Germinal center (tissue), 1 donor: ENCODE results near the gene GAREM1.

Experiments used
- DNase-seq: peaks from one replicate; pipeline ENCODE4 v3.0.0; 2012; ENCODE audit warnings: mixed read lengths, low spot score

The GAREM1 gene

GRCh38 chr18:32290810-32291209 is 179.9 kb downstream of the GAREM1 start:
- DNase-seq: no peak

GRCh38 chr18:32289483-32290075 is 181.1 kb downstream of the GAREM1 start:
- DNase-seq: peak; percentile 30

GRCh38 chr18:32287873-32288272 is 182.8 kb downstream of the GAREM1 start:
- no peak for DNase-seq

GRCh38 chr18:32287249-32287648 is 183.4 kb downstream of the GAREM1 start:
- no peak for DNase-seq

GRCh38 chr18:32286749-32287148 is 183.9 kb downstream of the GAREM1 start:
- no peak for DNase-seq

- DNase-seq: no peak
These were observed 186.4 kb downstream of the GAREM1 start for GRCh38 chr18:32284284-32284683.

GRCh38 chr18:32280911-32281310 is 189.8 kb downstream of the GAREM1 start:
- no peak for DNase-seq

- no peak for DNase-seq
These were observed 190.4 kb downstream of the GAREM1 start for GRCh38 chr18:32280188-32280783.

- no peak for DNase-seq
These were observed 192.4 kb downstream of the GAREM1 start for GRCh38 chr18:32278177-32278799.

- no peak for DNase-seq
These were observed 193.1 kb downstream of the GAREM1 start for GRCh38 chr18:32277549-32277948.

- no peak for DNase-seq
These were observed 193.8 kb downstream of the GAREM1 start for GRCh38 chr18:32276906-32277305.

- no peak for DNase-seq
These were observed 194.4 kb downstream of the GAREM1 start for GRCh38 chr18:32276256-32276655.

GRCh38 chr18:32275221-32275620 is 195.5 kb downstream of the GAREM1 start:
- DNase-seq: no peak

GRCh38 chr18:32274307-32274706 is 196.4 kb downstream of the GAREM1 start:
- no peak for DNase-seq

- DNase-seq: peak; percentile 33
These were observed 198.9 kb downstream of the GAREM1 start for GRCh38 chr18:32271672-32272208.

GRCh38 chr18:32270341-32270740 is 200.3 kb downstream of the GAREM1 start:
- no peak for DNase-seq

- DNase-seq: no peak
These were observed 203.2 kb downstream of the GAREM1 start for GRCh38 chr18:32267463-32267862.

- no peak for DNase-seq
These were observed 206.3 kb downstream of the GAREM1 start for GRCh38 chr18:32264401-32264800.

GRCh38 chr18:32262092-32262491 is 208.6 kb downstream of the GAREM1 start:
- DNase-seq: no peak

- DNase-seq: no peak
These were observed 209.7 kb downstream of the GAREM1 start for GRCh38 chr18:32261003-32261402.

GRCh38 chr18:32259553-32259952 is 211.1 kb downstream of the GAREM1 start:
- DNase-seq: no peak

- DNase-seq: no peak
These were observed 212.0 kb downstream of the GAREM1 start for GRCh38 chr18:32258558-32259204.

GRCh38 chr18:32258148-32258547 is 212.5 kb downstream of the GAREM1 start:
- DNase-seq: no peak
